ENCODE results near the gene ESYT3.

ESYT3 gene

GRCh38 chr3:138400651-138401070 is 33.8 kb upstream of the ESYT3 start:
- no peak for DNase-seq (ENCODE audit: low spot score)
- in situ Hi-C loops (cut with MboI; ENCODE audit: low sequenced_read_pairs, unreplicated experiment) = no loop called here
- TF ChIP-seq CTCF (IDR thresholded peaks at IDR 0.05; ENCODE audit: borderline replicate concordance, control extremely low read depth, extremely low read depth, insufficient read depth, missing control alignments) = no peak

DNA sequence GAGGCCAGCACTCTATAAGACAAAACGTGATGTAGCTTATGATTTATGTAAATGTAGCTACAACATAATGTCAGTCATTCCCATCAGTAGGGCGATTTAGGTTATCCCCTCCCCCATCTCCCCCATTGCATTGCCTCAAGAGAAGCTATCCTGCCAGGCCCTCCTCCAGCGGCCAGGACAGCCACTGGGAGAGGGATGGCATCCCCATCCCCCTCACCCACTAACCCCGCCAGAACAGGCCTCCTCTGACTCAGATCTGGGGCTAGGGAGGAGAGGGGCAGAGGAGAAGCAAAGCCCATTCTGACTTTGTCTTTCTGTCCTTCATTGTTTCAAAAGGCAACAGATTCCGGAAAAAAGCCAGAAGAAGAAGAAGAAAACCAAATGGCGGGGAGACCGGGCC is 32.6 kb upstream of the ESYT3 start:
- in situ Hi-C loops (cut with MboI; ENCODE audit: low sequenced_read_pairs, unreplicated experiment) = no loop called here
- no peak for DNase-seq (ENCODE audit: low spot score)
- TF ChIP-seq CTCF (IDR thresholded peaks at IDR 0.05; ENCODE audit: borderline replicate concordance, control extremely low read depth, extremely low read depth, insufficient read depth, missing control alignments) = no peak

DNA sequence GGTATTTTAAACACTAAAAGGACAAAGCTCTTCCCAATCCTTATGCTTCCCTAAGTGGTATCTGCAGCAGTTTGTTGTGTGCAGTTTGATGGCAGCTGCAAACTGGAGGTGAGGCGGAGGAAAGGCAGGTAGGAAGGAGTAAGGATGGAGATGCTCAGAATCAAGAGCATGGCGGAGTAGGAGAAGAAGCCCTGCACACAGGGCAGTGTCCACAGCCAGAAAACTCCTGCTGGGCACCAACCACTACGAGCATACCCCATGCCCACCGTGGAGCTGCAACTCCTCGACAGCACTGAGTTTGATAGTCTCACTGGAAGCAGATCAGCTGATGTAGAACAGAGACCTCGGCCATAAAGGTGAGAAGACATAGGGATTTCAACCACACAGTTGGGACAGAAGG is 30.3 kb upstream of the ESYT3 start:
- in situ Hi-C loops (cut with MboI; ENCODE audit: low sequenced_read_pairs, unreplicated experiment) = no loop called here
- DNase-seq (ENCODE audit: low spot score) = no peak
- TF ChIP-seq CTCF (IDR thresholded peaks at IDR 0.05; ENCODE audit: borderline replicate concordance, control extremely low read depth, extremely low read depth, insufficient read depth, missing control alignments) = no peak

GRCh38 chr3:138405001-138405400 is 29.4 kb upstream of the ESYT3 start:
- in situ Hi-C loops (cut with MboI; ENCODE audit: low sequenced_read_pairs, unreplicated experiment) = no loop called here
- no peak for TF ChIP-seq CTCF (IDR thresholded peaks at IDR 0.05; ENCODE audit: borderline replicate concordance, control extremely low read depth, extremely low read depth, insufficient read depth, missing control alignments)
- DNase-seq (ENCODE audit: low spot score) = no peak

DNA sequence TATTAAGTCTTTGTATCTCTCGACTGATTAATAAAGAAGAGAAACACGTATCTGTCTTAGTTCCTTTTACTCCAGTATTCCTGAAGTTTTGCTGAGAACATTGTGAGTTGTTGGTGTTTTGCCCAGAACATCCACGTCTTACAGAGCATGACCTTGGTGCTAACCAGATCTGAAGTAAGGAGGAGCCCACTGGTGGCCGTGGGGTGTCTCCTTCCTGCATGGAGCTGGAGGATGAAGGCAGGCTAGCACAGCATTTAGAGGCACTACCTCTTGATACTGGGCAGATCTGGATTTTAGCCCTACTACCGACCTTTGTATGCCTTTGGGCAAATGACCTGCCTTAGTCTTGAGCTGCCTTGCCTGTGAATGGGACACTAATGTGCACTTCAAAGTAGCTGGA is 28.9 kb upstream of the ESYT3 start:
- no peak for DNase-seq (ENCODE audit: low spot score)
- no peak for TF ChIP-seq CTCF (IDR thresholded peaks at IDR 0.05; ENCODE audit: borderline replicate concordance, control extremely low read depth, extremely low read depth, insufficient read depth, missing control alignments)
- in situ Hi-C loops (cut with MboI; ENCODE audit: low sequenced_read_pairs, unreplicated experiment) = no loop called here

GRCh38 chr3:138406606-138407005 is 27.8 kb upstream of the ESYT3 start:
- no peak for DNase-seq (ENCODE audit: low spot score)
- no peak for TF ChIP-seq CTCF (IDR thresholded peaks at IDR 0.05; ENCODE audit: borderline replicate concordance, control extremely low read depth, extremely low read depth, insufficient read depth, missing control alignments)
- in situ Hi-C loops (cut with MboI; ENCODE audit: low sequenced_read_pairs, unreplicated experiment) = no loop called here
